ENCODE data around the gene SRMS.
"Not testable (repeated sequence)": the region's sequence is repeated elsewhere in the genome, so short reads cannot be mapped to it uniquely, and the experiment has no call there.

The SRMS gene

GRCh38 chr20:63578224-63579016, 30.9 kb upstream of the SRMS start:
- no peak for DNase-seq

- no peak for DNase-seq
These were observed 29.9 kb upstream of the SRMS start for GRCh38 chr20:63577317-63577894.

DNA sequence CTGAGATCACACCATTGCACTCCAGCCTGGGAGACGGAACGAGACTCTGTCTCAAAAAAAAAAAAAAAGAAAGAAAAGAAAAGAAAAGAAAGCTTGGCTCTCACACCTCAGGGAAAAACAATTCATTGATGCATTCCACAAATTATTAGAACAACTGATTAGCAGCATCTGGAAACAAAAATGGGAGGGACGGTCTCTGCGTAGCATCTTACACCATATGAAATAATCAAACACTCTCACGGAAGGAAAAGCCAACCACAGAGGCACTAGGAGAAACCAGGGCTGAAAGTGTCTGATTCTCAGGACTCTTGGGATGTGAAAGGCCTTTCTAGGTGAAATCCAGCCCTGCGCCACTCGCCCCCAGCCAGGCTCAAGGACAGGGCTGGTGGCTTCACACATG, 28.8 kb upstream of the SRMS start:
- DNase-seq = no peak

DNA sequence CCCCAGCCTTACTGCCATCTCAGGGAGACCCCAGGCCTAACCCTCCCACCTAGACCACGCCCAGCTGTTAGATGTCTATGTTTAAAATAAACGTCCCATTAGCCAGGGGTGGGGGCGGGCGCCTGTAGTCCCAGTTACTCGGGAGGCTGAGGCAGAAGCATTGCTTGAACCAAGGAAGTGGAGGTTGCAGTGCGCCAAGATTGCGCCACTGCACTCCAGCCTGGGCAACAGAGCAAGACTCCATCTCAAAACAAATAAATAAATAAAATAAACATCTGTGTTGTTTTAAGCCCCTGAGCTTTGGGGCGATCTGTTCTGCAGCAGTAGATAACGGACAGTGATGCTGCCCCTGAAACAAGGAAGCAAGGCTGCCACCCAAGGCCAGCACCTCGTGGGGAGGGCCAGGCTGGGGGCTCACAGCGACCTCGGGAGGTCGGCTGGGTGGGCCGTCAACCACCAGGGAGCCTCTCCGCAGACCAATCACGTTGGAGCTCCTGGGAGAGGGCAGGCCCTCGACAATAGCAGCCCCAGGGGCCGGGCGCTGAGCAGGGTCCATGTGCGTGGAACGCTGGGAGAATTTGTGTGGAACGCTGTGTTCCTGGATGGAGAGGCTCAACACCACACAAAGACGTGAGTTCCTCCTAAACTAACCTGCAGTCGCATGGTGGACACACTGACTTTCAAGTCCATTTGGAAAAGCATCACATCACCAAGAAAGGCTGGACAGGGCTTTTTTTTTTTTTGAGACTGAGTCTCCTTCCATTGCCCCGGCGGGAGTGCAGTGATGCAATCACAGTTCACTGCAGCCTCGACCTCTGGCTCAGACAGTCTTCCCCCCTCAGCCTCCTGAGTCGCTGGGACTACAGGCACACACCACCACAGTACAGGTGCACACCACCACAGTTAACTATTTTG, 27.5 kb upstream of the SRMS start:
- DNase-seq = no peak

DNA sequence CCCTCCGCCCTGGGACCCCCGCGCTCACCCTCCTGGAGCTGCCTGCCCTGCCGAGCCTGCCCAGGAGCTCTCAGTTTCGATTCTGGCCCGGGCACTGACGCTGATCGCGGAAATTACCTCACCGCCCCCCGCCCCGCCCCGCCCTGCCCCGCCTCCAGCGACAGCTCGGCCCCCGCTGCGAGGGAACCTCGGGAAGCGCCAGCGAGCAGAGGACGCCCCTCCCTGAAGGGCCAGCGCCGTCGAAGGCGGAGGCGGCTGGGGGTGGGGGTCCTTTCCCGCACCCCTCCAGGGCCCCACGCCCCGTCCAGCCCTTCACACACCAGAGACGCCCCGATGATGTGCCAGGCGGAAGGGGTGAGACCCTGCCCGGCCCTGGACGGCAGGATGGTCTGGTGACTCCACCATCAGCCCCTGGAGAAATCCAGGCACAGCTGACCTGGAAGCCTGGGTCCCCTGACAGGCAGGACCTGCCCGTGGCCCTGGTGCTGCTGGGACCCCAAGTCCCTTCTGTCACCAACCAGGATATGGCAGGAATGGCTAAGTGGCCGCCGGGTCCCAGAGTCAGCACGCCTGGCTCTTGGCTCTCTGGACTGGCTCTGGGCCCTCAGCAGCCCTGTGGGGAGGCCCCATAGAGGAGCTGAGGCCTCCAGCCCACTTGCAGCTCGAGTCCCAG, 26.7 kb upstream of the SRMS start, which contains the start of gene HELZ2:
Gene HELZ2 (minus strand): TSS at position 84 of the 673 bp plus-strand sequence. CDS start 1,854 bp downstream, outside the sequence.
- DNase-seq = no peak

DNA sequence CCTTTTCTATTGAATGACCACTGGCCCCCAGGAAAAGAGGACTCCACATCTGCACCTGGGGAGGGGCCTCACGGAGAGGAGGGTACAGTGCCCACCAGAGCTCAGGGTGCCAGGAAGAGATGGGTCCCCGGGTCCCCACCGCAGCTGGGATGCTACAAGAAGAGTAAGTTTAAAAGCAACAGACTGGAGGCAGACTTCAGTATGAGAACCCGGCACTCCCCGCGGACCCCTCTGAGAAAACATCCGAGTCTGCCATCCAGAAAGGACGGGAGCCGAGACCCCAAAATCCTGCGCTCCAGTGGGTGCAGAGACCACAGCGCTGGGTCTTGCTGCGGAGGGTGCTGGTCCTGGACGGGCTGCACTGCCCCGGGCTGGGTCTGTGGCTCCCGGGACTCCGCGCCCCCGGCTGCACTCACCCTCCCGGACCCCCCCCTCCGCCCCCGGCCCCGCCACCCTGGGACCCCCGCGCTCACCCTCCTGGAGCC, 26.1 kb upstream of the SRMS start:
- DNase-seq = no peak

DNA sequence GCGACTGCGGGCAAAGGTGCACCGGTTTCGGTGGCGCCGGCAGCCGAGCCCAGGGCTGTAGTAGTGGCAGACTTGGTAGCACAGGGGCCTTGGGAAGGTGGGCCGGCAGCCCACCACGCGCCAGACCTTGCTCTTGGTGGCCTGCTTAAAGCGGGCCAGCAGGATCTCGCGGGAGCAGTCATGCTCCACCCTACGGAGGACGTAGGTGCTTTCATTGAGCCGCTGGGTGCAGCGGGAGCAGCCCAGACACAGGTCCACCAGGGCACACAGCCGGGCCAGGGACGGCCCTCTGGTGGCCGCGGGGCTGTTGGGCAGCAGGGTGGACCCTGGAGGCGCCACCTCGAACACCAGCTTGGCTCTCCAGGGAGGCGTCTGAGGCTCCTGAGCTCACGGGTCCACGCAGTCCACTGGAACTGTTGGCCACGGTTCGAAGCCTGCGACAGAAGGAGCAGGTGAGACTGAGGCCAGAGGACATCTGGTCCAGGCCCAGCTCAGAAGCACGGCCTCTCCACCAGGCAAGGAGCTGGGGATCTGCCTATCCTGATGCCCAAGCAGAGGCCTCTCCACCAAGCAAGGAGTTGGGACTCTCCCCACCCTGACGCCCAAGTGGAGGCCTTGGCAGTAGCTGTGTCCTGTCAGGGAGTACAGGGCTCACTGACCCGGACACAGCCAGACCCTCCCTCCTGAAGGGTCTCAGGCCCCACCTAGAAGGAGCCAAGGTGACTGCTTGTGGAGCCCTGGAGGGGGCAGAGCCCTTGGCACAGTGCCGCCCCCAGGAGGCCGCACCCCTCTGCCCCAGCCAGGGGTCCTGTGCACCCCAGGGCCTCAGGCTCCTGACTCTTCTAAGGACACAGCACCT, 25.5 kb upstream of the SRMS start:
- no peak for DNase-seq

DNA sequence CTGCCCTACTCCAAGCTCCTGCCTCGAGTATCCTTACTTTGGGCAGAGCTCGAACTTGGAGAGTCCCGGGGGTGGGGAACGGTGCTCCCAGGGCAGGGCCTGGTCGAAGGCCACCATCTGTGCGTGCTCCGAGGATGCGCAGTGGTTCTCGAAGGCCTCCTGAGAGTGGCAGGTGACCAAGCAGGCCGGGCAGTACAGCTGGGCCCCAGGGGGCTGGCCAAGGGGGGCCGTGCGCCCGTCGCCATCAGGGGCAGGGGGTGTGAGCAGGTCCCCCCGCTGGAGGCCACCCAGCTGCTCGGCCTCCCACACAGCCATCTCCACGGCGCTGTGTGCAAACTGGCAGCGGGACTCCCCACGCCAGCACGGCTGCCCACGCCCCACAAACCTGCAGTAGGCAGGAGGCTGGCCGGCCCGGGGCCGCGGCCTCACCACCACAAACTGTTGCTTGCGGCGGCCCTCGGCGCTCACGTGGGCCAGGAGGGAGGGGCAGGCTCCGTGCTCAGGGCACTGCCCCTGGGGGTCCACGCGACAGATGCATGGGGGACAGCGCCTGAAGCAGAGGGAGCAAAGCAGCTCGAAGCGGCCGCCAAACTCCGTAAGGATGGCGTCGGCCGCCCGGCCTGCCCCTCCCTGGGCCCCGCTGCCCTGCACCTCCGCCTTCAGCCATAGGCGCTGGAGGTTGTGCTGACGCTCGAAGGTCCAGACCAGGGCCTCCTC, 24.7 kb upstream of the SRMS start:
- no peak for DNase-seq

DNA sequence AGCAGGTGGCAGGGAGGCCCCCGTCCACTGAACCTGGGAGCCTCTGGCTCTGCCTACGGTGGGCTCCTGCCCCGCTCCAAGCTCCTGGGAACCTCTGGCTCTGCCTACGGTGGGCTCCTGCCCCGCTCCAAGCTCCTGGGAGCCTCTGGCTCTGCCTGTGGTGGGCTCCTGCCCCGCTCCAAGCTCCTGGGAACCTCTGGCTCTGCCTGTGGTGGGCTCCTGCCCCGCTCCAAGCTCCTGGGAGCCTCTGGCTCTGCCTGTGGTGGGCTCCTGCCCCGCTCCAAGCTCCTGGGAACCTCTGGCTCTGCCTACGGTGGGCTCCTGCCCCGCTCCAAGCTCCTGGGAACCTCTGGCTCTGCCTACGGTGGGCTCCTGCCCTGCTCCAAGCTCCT, 23.5 kb upstream of the SRMS start:
- DNase-seq = not testable (repeated sequence)

DNA sequence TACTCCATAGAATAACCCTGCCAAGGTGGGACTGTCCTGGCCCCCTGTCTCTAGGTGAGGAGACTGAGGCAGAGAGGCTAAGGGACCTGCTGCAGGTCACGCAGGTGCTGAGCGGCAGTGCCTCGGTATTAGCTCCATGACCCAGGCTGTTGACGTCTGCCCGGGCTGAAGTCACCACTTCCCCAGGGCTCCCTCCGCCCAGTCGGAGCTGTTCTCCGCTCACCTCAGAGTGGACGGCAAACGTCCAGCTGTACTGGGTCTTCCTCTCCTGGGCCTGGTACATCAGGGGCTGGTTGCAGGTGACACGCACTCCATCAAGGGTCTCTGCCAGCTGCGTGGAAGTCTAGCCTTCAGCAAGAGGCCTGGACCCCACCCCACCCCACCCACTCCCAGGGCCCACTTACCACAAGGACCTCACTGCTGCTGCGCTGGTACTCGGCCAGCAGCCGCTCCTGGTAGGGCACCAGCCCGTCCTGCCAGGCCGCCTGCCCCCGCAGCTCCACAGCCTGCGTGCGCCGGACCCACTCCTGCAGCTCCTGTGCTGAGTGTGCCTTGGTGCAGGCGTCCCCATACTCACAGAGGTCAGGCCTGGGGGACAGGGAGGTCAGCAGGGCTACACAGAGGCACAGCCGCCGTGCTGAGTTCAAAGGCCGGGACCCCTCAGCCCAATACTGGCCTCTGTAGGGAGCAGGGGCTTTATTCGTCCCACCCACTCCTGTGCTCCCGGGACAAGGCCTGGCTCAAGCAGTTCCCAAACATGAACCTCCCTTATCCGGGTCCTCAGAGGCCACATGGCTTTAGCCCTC, 22.9 kb upstream of the SRMS start:
- no peak for DNase-seq

DNA sequence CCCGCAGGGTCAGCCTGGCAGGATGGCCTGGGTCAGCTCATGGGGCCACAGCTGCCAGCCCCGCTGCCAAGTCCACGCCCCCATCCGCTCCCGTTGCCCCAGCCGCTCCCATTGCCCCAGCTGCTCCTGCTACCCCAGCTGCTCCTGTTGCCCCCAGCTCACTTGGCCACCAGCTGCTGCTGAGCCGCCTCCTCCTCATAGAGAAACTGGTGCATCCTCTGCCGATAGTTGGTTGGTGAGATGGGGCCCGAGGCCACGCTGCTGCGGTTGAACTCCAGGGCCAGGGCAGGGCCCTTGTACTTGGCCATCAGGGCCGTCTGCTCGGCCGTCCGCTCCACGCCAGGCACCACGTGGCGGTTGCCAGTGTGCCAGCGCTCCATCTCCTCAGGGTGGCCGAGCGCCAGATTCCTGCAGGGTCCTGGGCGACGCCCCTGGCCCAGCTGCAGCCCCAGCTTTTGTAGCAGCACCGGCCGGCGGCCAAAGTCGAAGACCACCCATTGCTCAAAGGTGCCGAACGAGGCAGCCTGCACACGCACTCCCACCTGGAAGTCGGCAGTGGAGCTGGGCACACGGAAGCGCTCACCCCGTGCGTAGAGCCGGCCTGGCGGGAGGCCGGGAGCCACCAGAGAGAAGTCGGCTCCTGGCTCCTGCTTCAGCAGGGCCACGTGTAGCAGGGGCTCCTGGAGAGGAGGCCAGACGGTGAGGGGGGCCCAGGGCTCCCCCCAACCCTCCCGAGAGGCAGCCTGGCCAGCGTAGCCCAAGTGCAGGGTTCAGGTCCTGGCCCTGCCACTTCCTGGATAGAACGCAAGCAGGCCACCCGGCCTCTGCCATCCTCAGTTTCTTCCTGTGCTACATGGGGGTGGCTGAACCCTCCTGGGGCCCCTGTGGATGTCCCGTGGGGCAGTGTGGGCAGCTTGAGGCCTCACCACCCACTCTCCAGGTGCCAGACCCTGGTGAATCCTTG, 21.7 kb upstream of the SRMS start:
- no peak for DNase-seq

GRCh38 chr20:63568170-63568981, 20.8 kb upstream of the SRMS start:
- DNase-seq = no peak

- DNase-seq = no peak
These were observed 20.0 kb upstream of the SRMS start for GRCh38 chr20:63567386-63568169.

DNA sequence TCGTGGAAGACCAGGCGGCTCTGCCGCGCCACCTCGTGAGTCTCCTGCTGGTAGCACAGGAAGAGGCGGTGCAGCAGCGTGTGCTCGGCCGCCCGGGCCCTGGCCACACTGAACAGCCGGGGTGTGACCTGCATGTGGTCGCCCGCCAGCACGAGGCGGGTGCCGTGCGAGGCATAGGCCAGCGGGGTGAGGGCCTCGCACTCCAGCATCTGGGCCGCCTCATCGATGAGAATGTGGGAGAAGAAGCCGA, 19.5 kb upstream of the SRMS start:
- no peak for DNase-seq

GRCh38 chr20:63566395-63567135, 19.0 kb upstream of the SRMS start:
- no peak for DNase-seq

GRCh38 chr20:63565699-63566335, 18.3 kb upstream of the SRMS start:
- DNase-seq = no peak

Data from SIG-M5 (cell line).